GM19397 (cell line): ENCODE results near the gene CHST11.

Experiments used
- ATAC-seq: cut with Tn5 transposase; IDR thresholded peaks from one replicate; pipeline ENCODE4 v1.9.1; 2021; ENCODE audit warnings: mild to moderate bottlenecking, moderate library complexity; ENCODE audit not compliant: unreplicated experiment

Gene CHST11

GRCh38 chr12:104578453-104578852 is 121.7 kb downstream of the CHST11 start:
- no peak for ATAC-seq

GRCh38 chr12:104579718-104580495 is 123.2 kb downstream of the CHST11 start:
- ATAC-seq = no peak

- ATAC-seq = no peak
Observed at GRCh38 chr12:104581005-104581570, 124.3 kb downstream of the CHST11 start.

- peak; percentile 78 for ATAC-seq
Observed at GRCh38 chr12:104582739-104583138, 126.0 kb downstream of the CHST11 start.

GRCh38 chr12:104583301-104583700 is 126.6 kb downstream of the CHST11 start:
- ATAC-seq = no peak

- no peak for ATAC-seq
Observed at GRCh38 chr12:104585448-104586055, 128.8 kb downstream of the CHST11 start.

- ATAC-seq = no peak
Observed at GRCh38 chr12:104586351-104586919, 129.7 kb downstream of the CHST11 start.

- ATAC-seq = no peak
Observed at GRCh38 chr12:104588047-104588920, 131.5 kb downstream of the CHST11 start.

- no peak for ATAC-seq
Observed at GRCh38 chr12:104588921-104589590, 132.3 kb downstream of the CHST11 start.

GRCh38 chr12:104590022-104590421 is 133.3 kb downstream of the CHST11 start:
- no peak for ATAC-seq

- ATAC-seq = no peak
Observed at GRCh38 chr12:104591257-104591885, 134.6 kb downstream of the CHST11 start.

- no peak for ATAC-seq
Observed at GRCh38 chr12:104593482-104593881, 136.7 kb downstream of the CHST11 start.

GRCh38 chr12:104596134-104596799 is 139.5 kb downstream of the CHST11 start:
- ATAC-seq = no peak

GRCh38 chr12:104596898-104597843 is 140.4 kb downstream of the CHST11 start:
- no peak for ATAC-seq

GRCh38 chr12:104598342-104599271 is 141.9 kb downstream of the CHST11 start:
- no peak for ATAC-seq

GRCh38 chr12:104599272-104600035 is 142.7 kb downstream of the CHST11 start:
- no peak for ATAC-seq
